Muscle layer of duodenum (tissue), 2 donors: ENCODE results near the gene SHF.

Experiments
- H3K27ac ChIP-seq: one replicate; pipeline ENCODE4 v1.7.0; 2013; ENCODE audit warnings: mild to moderate bottlenecking, low read length
- H3K27me3 ChIP-seq: one replicate; pipeline ENCODE4 v1.7.0; 2013; ENCODE audit warnings: low read depth, mild to moderate bottlenecking, control low read depth, low read length
- H3K36me3 ChIP-seq, 2 donors: one replicate each; pipeline ENCODE4 v1.7.0; 2013; ENCODE audit warnings: low read length in 2 of 2, control low read depth in 1 of 2, mild to moderate bottlenecking in 1 of 2; ENCODE audit not compliant: insufficient read depth in 2 of 2, control insufficient read depth in 1 of 2
- H3K4me1 ChIP-seq, 2 donors: one replicate each; pipeline ENCODE4 v1.7.0; 2013; ENCODE audit warnings: low read length in 2 of 2, mild to moderate bottlenecking in 2 of 2, control low read depth in 1 of 2, moderate library complexity in 1 of 2; ENCODE audit not compliant: insufficient read depth in 2 of 2, control insufficient read depth in 1 of 2
- H3K4me3 ChIP-seq, 2 donors: one replicate each; pipeline ENCODE4 v1.7.0; 2013; ENCODE audit warnings: low read length in 2 of 2, low read depth in 1 of 2, mild to moderate bottlenecking in 1 of 2
- H3K9me3 ChIP-seq, 2 donors: one replicate each; pipeline ENCODE4 v1.7.0; 2013; ENCODE audit warnings: low read length in 2 of 2, control low read depth in 1 of 2, mild to moderate bottlenecking in 1 of 2; ENCODE audit not compliant: control insufficient read depth in 1 of 2
- donor health status: healthy.

Gene SHF

DNA sequence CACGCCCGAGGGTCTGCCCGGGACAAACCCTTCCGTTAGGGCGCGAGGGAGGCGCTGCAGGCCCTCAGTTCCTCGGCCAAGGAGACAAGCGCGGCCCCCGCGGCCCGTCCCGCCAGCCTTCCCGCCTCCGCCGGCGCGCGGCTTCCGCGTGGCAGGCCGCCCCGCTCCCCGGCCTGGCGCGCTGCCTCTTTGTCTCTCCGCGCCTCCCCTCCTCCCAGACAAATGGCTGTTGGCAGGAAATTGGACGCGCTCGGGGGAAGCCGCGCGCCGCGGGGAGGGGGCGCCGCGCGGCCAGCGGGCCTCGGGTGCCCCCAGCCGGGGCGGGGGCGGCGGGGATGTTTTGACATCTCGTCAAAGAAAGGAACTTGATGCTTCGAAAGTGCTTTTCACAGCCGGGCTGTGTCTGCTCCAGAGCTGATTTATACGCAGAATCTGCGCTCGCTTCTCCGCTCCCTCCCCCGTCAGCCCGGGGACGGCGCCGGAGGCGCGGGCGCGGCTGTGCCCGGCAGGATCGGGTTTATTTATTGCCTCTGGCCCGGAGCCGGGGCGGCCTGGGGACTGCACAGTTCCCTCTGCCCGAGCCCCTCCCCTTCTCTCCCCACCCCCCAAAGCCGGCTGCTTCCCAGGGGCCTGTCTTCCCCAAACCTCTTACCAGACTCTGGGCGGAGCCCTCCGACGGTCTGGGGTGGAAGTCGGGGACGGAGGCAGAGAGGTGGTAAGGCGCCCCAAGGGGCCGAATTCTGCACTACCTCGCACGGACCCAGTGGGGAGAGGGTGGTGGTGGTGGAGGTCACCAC is 20.7 kb downstream of the SHF start:
- peak overlapping the region; percentile 77 for H3K27ac ChIP-seq
- no peaks in the 10 kb centered on the region for H3K9me3 ChIP-seq
- H3K4me3 ChIP-seq: peak overlapping the region; percentile 53 to 58
- H3K27me3 ChIP-seq: no peaks in the 10 kb centered on the region
- peaks cover 3 to 11% of the 10 kb centered on the region in 2 donors for H3K4me1 ChIP-seq
- H3K36me3 ChIP-seq: no peaks in the 10 kb centered on the region

DNA sequence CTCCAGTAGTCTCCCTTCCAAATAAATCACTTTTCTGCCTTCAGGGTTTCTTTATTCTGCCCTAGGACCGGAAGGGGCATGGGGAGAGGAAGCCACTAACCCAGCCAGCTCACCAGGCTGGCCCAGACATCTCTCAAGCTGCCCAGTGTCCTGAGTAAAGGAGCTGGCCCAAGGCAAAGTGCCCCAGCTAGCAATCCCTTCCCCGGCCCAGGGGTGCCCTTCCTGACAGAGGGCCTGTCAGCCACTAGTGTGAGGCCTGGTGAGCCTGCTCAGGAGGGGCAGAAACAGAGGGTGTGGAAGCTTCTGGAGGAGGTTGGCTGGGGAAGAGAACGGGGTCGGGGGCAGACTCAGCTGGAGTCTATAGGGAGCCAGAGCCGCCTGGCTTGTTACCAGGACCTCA is 22.2 kb downstream of the SHF start:
- Histone ChIP-seq H3K36me3 (no peaks in the 10 kb centered on the region), H3K27ac (no peak overlapping the region), H3K4me1 (peaks cover 3 to 11% of the 10 kb centered on the region in 2 donors), H3K4me3 (no peak overlapping the region), H3K27me3 (no peaks in the 10 kb centered on the region), H3K9me3 (no peaks in the 10 kb centered on the region)

DNA sequence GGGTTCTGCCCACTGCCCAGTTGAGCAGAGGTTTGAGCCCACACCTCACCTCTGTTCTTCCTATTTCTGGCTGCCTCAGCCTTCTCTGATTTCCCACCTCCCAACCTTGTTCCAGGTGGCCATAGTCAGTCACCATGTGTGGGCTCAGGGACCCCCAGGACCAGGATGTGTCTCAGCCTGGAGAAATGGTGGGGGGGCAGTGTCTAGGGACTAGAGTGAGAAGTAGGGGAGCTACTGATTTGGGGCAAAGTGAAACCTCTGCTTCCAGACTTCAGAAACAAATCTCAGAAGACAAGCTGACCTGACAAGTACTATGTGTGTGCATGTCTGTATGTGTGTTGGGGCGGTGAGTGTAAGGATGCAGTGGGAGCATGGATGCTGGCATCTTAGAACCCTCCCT is 22.9 kb downstream of the SHF start:
- Histone ChIP-seq H3K4me3 (no peak overlapping the region), H3K4me1 (peaks cover 3 to 11% of the 10 kb centered on the region in 2 donors), H3K27me3 (no peaks in the 10 kb centered on the region), H3K27ac (no peak overlapping the region), H3K9me3 (no peaks in the 10 kb centered on the region), H3K36me3 (no peaks in the 10 kb centered on the region)

DNA sequence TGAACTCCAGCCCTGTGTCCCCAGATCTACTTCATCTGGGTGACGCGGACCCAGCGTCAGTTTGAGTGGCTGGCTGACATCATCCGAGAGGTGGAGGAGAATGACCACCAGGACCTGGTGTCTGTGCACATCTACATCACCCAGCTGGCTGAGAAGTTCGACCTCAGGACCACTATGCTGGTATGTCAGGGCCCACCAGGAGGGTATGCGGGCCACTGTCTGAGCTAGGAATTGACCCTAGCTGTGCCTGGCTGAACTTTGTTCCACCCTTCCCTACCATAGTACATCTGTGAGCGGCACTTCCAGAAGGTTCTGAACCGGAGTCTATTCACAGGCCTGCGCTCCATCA is 24.3 kb downstream of the SHF start:
- H3K9me3 ChIP-seq: no peaks in the 10 kb centered on the region
- H3K27ac ChIP-seq: no peak overlapping the region
- peaks cover 3 to 11% of the 10 kb centered on the region in 2 donors for H3K4me1 ChIP-seq
- no peaks in the 10 kb centered on the region for H3K27me3 ChIP-seq
- H3K36me3 ChIP-seq: no peaks in the 10 kb centered on the region
- no peak overlapping the region for H3K4me3 ChIP-seq

DNA sequence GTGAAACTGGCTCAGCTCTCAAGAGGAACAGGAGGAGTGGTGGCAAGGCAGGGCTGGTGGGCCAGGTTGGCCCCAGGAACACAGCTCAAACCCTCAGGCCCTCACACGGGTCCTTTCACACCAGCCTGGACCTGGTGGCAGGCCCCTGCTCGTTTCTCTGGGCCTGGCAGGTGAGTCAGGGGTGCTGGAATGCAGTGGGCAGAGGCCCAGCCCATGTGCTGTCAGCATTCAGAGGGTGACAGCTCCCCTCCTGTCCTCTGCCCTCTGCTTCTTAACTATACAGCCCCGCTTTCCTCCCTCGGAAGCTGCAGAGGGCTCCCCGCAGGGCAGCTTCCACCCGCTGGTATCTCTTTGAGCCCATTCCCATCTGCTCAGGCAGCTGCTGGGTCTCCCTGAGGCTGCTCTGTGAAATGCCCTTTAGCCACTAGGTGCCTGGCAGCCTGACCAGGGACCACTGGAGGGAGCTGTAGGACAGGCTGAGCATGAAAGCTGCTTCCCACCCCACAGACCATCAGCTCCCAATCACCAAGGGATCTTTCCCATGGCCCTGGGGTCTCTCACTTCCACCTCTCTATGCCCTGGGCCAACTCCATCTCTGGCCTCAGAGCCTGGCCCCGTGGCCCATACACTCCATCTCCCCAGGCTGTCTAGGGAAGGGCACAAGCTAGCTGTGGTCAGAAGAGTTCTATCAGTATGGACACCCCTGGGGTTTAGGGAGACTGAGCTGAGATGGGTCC is 24.8 kb downstream of the SHF start:
- Histone ChIP-seq H3K4me1 (peaks cover 3 to 11% of the 10 kb centered on the region in 2 donors), H3K4me3 (no peak overlapping the region), H3K9me3 (no peaks in the 10 kb centered on the region), H3K36me3 (no peaks in the 10 kb centered on the region), H3K27ac (no peak overlapping the region), H3K27me3 (no peaks in the 10 kb centered on the region)

DNA sequence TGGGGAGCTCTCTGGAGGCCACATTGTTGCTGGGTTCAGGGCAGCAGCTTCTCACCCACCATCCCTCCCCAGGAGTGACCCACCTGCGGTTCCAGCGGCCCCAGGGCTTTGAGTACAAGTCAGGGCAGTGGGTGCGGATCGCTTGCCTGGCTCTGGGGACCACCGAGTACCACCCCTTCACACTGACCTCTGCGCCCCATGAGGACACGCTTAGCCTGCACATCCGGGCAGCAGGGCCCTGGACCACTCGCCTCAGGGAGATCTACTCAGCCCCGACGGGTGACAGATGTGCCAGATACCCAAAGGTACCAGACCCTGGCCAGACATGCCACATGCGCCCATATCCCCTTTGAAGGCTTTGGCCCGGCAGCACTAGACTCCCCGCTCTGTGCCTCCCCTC is 26.1 kb downstream of the SHF start:
- Histone ChIP-seq H3K4me3 (no peak overlapping the region), H3K9me3 (no peaks in the 10 kb centered on the region), H3K27ac (no peak overlapping the region), H3K36me3 (no peaks in the 10 kb centered on the region), H3K27me3 (no peaks in the 10 kb centered on the region), H3K4me1 (peaks cover 0 to 11% of the 10 kb centered on the region in 2 donors)

DNA sequence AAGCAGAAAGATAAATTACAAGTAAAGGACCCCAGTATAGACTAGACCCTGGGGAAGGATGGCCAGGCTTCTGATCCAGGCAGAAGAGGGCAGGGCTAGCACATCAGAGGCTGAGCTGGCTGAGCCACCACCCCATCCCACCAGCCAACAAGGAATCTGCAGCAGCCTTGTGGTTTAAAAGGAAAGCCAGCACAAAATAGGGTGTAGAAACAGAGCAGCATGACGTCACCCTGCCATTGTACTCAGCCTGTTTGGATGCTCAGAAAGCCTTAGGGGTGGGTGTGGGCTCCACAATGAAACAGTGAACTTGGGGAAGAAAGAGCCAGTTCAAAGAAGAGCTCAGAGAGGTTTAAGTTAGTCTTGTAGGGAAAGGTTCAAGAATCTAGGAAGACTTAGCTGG is 29.8 kb downstream of the SHF start:
- no peaks in the 10 kb centered on the region for H3K9me3 ChIP-seq
- no peaks in the 10 kb centered on the region for H3K36me3 ChIP-seq
- no peaks in the 10 kb centered on the region for H3K27me3 ChIP-seq
- H3K27ac ChIP-seq: no peak overlapping the region
- no peak overlapping the region for H3K4me3 ChIP-seq
- peaks cover 0 to 4% of the 10 kb centered on the region in 2 donors for H3K4me1 ChIP-seq

DNA sequence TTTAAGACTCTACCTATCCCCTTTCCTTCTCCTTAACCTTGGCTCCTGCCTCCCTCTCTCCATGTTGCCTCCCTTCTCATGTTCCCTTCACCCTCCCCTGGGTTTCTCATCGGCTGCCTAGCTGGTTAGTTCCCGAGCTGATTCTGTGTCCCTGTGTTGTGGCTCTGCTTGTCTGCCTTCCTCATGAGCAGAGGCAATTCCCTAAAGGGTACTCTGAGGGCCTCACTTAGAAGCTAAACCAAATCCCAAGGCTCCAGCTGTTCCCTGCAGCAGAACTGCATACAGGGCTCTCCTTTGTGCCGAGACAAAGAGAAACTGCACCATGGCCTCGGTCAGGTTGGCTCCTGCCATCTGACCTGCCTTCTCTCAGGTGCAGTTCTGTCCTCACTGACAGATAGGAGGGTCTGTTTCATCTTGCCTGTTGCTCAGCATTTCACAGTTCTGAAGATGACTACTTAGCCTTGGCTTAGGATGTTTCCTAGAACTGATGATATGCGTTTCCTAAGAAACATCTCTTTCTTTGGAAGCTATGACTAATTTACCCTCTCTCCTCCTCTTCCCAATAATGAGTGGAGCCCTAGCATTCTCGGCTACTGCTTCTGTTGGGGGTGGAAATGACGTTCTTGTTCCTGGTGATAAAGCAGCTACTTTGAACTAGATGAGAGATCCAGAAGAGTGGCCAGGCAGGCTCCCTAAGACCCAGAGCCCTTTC is 30.9 kb downstream of the SHF start:
- Histone ChIP-seq H3K27ac (no peak overlapping the region), H3K27me3 (no peaks in the 10 kb centered on the region), H3K4me3 (no peak overlapping the region), H3K9me3 (no peaks in the 10 kb centered on the region), H3K36me3 (peaks cover 0 to 6% of the 10 kb centered on the region in 2 donors), H3K4me1 (no peaks in the 10 kb centered on the region)

DNA sequence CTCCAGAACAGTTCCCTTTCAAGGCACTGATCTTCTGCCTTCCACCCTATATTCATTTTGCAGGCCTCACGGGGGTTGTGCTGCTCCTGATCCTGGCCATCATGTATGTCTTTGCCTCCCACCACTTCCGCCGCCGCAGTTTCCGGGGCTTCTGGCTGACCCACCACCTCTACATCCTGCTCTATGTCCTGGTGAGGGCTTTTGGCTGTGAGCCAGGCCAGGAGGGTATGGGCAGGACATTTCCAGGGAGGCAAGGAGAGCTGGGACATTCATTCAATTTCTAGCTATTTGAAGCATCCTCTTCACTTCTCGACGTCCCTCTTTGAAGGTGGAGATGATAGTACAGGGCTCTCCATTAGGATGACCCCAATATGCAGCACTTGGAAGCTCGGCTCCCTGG is 32.0 kb downstream of the SHF start:
- no peaks in the 10 kb centered on the region for H3K4me1 ChIP-seq
- H3K36me3 ChIP-seq: peaks cover 0 to 7% of the 10 kb centered on the region in 2 donors
- H3K4me3 ChIP-seq: no peak overlapping the region
- H3K9me3 ChIP-seq: no peaks in the 10 kb centered on the region
- H3K27ac ChIP-seq: no peak overlapping the region
- no peaks in the 10 kb centered on the region for H3K27me3 ChIP-seq

DNA sequence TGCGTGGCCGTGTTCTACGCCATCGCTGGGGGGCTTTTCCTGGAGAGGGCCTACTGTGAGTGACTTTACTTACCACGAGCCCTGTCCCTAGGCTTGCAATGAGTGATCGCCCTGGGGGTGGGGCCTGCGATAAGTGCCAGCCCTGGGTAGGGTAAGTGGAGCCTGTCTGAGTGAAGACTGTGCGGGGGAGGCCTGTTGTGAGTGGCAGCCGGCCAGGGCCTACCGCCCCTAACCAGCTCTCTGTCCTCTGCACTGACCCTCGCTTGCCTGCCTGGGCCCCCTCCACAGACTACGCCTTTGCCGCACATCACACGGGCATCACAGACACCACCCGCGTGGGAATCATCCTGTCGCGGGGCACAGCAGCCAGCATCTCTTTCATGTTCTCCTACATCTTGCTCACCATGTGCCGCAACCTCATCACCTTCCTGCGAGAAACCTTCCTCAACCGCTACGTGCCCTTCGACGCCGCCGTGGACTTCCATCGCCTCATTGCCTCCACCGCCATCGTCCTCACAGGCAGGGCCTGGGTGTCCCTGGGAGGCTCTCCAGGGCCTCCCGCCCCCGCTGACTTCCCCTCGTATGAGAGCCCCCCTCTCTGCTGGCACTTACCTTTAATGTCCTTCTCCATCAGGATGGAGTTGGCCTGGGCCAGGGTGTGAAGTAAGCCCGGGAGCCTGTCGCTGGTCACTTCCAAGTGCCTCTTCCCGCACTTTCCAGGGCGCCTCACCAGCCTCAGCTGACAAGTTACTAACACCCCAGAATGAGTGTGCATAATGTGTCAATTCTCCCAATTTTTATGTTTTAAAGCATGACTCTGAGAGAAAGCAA is 35.6 kb downstream of the SHF start:
- no peaks in the 10 kb centered on the region for H3K27me3 ChIP-seq
- H3K36me3 ChIP-seq: peaks cover 0 to 7% of the 10 kb centered on the region in 2 donors
- no peaks in the 10 kb centered on the region for H3K9me3 ChIP-seq
- no peaks in the 10 kb centered on the region for H3K4me1 ChIP-seq
- H3K4me3 ChIP-seq: no peak overlapping the region
- no peak overlapping the region for H3K27ac ChIP-seq

DNA sequence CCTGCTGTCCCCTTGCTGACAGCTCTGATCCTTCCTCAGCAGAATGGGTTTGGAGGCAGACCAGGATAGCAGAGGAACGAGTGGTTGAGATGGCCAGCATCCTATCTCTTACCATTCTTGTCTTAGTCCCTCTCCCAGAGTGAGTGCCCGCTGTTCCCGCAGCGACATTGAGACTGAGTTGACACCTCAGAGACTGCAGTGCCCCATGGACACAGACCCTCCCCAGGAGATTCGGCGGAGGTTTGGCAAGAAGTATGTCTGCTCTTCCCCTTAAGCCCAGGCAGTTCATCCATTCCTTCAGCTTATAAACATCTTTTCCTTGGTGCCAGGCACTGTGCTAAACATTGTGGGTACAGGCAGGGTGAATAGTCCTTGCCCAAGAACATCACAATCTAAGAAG is 36.8 kb downstream of the SHF start:
- no peak overlapping the region for H3K4me3 ChIP-seq
- no peak overlapping the region for H3K27ac ChIP-seq
- H3K4me1 ChIP-seq: no peaks in the 10 kb centered on the region
- H3K36me3 ChIP-seq: peaks cover 0 to 7% of the 10 kb centered on the region in 2 donors
- H3K27me3 ChIP-seq: no peaks in the 10 kb centered on the region
- no peaks in the 10 kb centered on the region for H3K9me3 ChIP-seq
